Gastrocnemius medialis (tissue), 4 donors: ENCODE data around the gene GJA8.

Source experiments
- POLR2A ChIP-seq, 2 donors: fragments of 450-650 bp; IDR thresholded peaks; one replicate each; pipeline ENCODE4 v1.6.1; 2017; ENCODE audit warnings: antibody characterized with exemption in 2 of 2, mild to moderate bottlenecking in 2 of 2, moderate library complexity in 2 of 2
- TF ChIP-seq, protein P1 (sequence below), 5 experiments: fragments of 450-650 bp in 3 of 5; fragments of 200-600 bp in 2 of 5; sonication (generic) in 2 of 5; IDR thresholded peaks in 4 of 5; conservative IDR thresholded peaks in 1 of 5; 1 replicate in 4 of 5; 2 replicates in 1 of 5; pipeline ENCODE4 v1.5.1; 2016 to 2019; ENCODE audit warnings: antibody characterized with exemption in 5 of 5, mild to moderate bottlenecking in 3 of 5, moderate library complexity in 3 of 5

DNA sequence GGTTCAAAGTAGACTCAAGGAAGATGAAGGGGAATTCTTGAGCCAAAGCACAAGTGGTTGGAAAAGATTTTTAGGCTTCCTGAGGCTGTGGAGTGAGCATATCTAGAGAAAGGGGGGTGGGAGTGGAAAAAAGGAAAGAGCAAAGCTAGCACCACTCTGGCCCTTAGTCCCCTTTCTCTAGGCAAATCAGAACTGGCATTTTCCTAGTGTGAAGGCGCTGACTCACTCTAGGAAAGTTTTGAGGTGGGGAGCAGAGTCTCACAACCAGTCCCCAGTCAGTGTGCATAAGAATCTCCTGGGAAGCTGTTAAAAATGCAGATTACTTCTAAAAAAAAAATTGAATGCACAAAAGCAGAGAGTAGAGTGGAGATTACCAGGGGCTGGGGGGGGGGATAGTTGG lies 22.2 kb downstream of the GJA8 start:
- TF ChIP-seq, protein P1, sequence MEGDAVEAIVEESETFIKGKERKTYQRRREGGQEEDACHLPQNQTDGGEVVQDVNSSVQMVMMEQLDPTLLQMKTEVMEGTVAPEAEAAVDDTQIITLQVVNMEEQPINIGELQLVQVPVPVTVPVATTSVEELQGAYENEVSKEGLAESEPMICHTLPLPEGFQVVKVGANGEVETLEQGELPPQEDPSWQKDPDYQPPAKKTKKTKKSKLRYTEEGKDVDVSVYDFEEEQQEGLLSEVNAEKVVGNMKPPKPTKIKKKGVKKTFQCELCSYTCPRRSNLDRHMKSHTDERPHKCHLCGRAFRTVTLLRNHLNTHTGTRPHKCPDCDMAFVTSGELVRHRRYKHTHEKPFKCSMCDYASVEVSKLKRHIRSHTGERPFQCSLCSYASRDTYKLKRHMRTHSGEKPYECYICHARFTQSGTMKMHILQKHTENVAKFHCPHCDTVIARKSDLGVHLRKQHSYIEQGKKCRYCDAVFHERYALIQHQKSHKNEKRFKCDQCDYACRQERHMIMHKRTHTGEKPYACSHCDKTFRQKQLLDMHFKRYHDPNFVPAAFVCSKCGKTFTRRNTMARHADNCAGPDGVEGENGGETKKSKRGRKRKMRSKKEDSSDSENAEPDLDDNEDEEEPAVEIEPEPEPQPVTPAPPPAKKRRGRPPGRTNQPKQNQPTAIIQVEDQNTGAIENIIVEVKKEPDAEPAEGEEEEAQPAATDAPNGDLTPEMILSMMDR (IDR thresholded peaks at IDR 0.05 in 4 of 5, conservative IDR thresholded peaks at IDR 0.05 in 1 of 5), result no peak
- no peak for TF ChIP-seq POLR2A (IDR thresholded peaks at IDR 0.05)
